SK-N-SH (cell line): ENCODE results near the gene BRWD1. TPM values are rescaled to one million over a fixed set of nuclear protein-coding genes. Genes with fewer than 3 reads are reported as not detected.

Source experiments
- CTCF ChIA-PET: fragments of 300-600, 350-600 bp; formaldehyde crosslinking; extraction: SDS; loops from one replicate; lab custom pipeline; 2021; lab: Yijun Ruan, JAX
- POLR2A ChIA-PET: fragments of 350-600 bp; sonication (Branson Sonifier 250); formaldehyde crosslinking; extraction: SDS; loops from one replicate; lab custom pipeline; 2020; ENCODE audit warnings: antibody characterized with exemption, inconsistent platforms; lab: Yijun Ruan, JAX
- DNase-seq: peaks from one replicate; pipeline ENCODE4 v3.0.0; 2012
- H2AFZ ChIP-seq: fragments of 200-600 bp; sonication (generic); 2 replicates; pipeline ENCODE4 v1.8.1; 2016; ENCODE audit warnings: antibody characterized with exemption, mild to moderate bottlenecking, low read depth
- H3F3A ChIP-seq: fragments of 200-600 bp; sonication (generic); replicated peaks from 2 replicates; pipeline ENCODE3; 2016; ENCODE audit warnings: antibody characterized with exemption, mild to moderate bottlenecking; ENCODE audit not compliant: insufficient read depth
- H3K27ac ChIP-seq, 2 experiments: fragments of 200-500 bp in 1 of 2; fragments of 200-600 bp in 1 of 2; sonication (Bioruptor generic) in 1 of 2; sonication (generic), shearing (Covaris generic) in 1 of 2; 2 replicates each; pipeline versions ENCODE4 v1.5.1 to v1.6.1; 2014 to 2016; ENCODE audit warnings: low read depth in 2 of 2, inconsistent platforms in 1 of 2, low read length in 1 of 2, mild to moderate bottlenecking in 1 of 2, mixed read lengths in 1 of 2
- H3K27me3 ChIP-seq: fragments of 200-600 bp; sonication (generic), shearing (Covaris generic); 2 replicates; pipeline ENCODE4 v1.6.1; 2016; ENCODE audit warnings: mixed run types; ENCODE audit not compliant: insufficient read depth
- H3K36me3 ChIP-seq, 2 experiments: fragments of 200-500 bp in 1 of 2; fragments of 200-600 bp in 1 of 2; sonication (Bioruptor generic) in 1 of 2; sonication (generic) in 1 of 2; replicated peaks in 1 of 2; 2 replicates each; pipeline versions ENCODE3 to v1.5.1; 2014 to 2016; ENCODE audit warnings: low read length in 1 of 2, mild to moderate bottlenecking in 1 of 2; ENCODE audit not compliant: insufficient read depth in 2 of 2, control insufficient read depth in 1 of 2
- H3K4me1 ChIP-seq, 2 experiments: fragments of 200-500 bp in 1 of 2; fragments of 200-600 bp in 1 of 2; sonication (Bioruptor generic) in 1 of 2; sonication (generic), shearing (Covaris generic) in 1 of 2; 2 replicates each; pipeline versions ENCODE4 v1.5.1 to v1.6.1; 2014 to 2016; ENCODE audit warnings: low read depth in 1 of 2, low read length in 1 of 2, mixed run types in 1 of 2; ENCODE audit not compliant: insufficient read depth in 2 of 2, control insufficient read depth in 1 of 2
- H3K4me2 ChIP-seq: fragments of 200-600 bp; sonication (generic), shearing (Covaris generic); 2 replicates; pipeline ENCODE4 v1.6.1; 2017; ENCODE audit warnings: mixed run types
- H3K4me3 ChIP-seq, 2 experiments: fragments of 200-500 bp in 1 of 2; fragments of 200-600 bp in 1 of 2; sonication (Bioruptor generic) in 1 of 2; sonication (generic), shearing (Covaris generic) in 1 of 2; 2 replicates each; pipeline versions ENCODE4 v1.5.1 to v1.8.1; 2014 to 2016; ENCODE audit warnings: low read depth in 2 of 2, inconsistent platforms in 1 of 2, low read length in 1 of 2, mild to moderate bottlenecking in 1 of 2, mixed read lengths in 1 of 2, moderate library complexity in 1 of 2
- H3K79me2 ChIP-seq: fragments of 200-600 bp; sonication (generic); 2 replicates; pipeline ENCODE4 v1.8.1; 2017; ENCODE audit warnings: mild to moderate bottlenecking; ENCODE audit not compliant: insufficient read depth
- H3K9ac ChIP-seq: fragments of 200-600 bp; sonication (generic); 2 replicates; pipeline ENCODE4 v1.6.1; 2017; ENCODE audit warnings: mixed run types
- H3K9me2 ChIP-seq: fragments of 200-600 bp; sonication (generic); 2 replicates; pipeline ENCODE4 v1.6.1; 2017; ENCODE audit warnings: mixed run types
- H3K9me3 ChIP-seq: fragments of 200-600 bp; sonication (generic); 2 replicates; pipeline ENCODE4 v1.6.1; 2017; ENCODE audit warnings: mixed run types, mild to moderate bottlenecking, moderate library complexity
- H4K20me1 ChIP-seq: fragments of 200-600 bp; sonication (generic); 2 replicates; pipeline ENCODE4 v1.6.1; 2017; ENCODE audit warnings: mild to moderate bottlenecking, mixed run types; ENCODE audit not compliant: insufficient read depth
- CHD2 ChIP-seq: fragments of 150-350 bp; IDR thresholded peaks from 2 replicates; pipeline ENCODE4 v1.6.1; 2018; ENCODE audit warnings: low read length; ENCODE audit not compliant: partially characterized antibody
- EZH2phosphoT487 ChIP-seq: fragments of 200-600 bp; sonication (generic); IDR thresholded peaks from 2 replicates; pipeline ENCODE4 v1.6.1; 2017; ENCODE audit warnings: low read depth, mixed run types, mild to moderate bottlenecking, antibody characterized with exemption, moderate library complexity, borderline replicate concordance
- FOXJ3 ChIP-seq: sonication (generic); formaldehyde crosslinking; IDR thresholded peaks from 2 replicates; pipeline ENCODE4 v1.5.1; 2020; ENCODE audit warnings: mild to moderate bottlenecking, missing genetic modification reagents
- GABPA ChIP-seq: IDR thresholded peaks from 2 replicates; pipeline ENCODE4 v1.4.0; 2012; ENCODE audit warnings: low read depth, mild to moderate bottlenecking
- GATA2 ChIP-seq: sonication (generic); formaldehyde crosslinking; IDR thresholded peaks from 2 replicates; pipeline ENCODE4 v1.5.0; 2020; ENCODE audit warnings: mild to moderate bottlenecking, missing genetic modification reagents
- IRF3 ChIP-seq: fragments of 150-350 bp; IDR thresholded peaks from 2 replicates; pipeline ENCODE4 v1.6.1; 2016; ENCODE audit warnings: mild to moderate bottlenecking, low read depth, low read length
- MEF2A ChIP-seq: IDR thresholded peaks from 2 replicates; pipeline ENCODE4 v1.4.0; 2012; ENCODE audit warnings: low read depth, borderline replicate concordance
- MXI1 ChIP-seq: IDR thresholded peaks from 2 replicates; pipeline ENCODE4 v1.6.1; 2012; ENCODE audit warnings: mild to moderate bottlenecking, low read depth, low read length, improper control_type of control experiment
- NFIC ChIP-seq: IDR thresholded peaks from 2 replicates; pipeline ENCODE4 v1.4.0; 2012; ENCODE audit warnings: borderline replicate concordance
- PBX3 ChIP-seq: IDR thresholded peaks from 2 replicates; pipeline ENCODE4; 2012
- POLR2AphosphoS5 ChIP-seq: IDR thresholded peaks from 2 replicates; pipeline ENCODE4 v1.6.1; 2012; ENCODE audit warnings: low read depth, low read length
- RCOR1 ChIP-seq: fragments of 150-350 bp; IDR thresholded peaks from 2 replicates; pipeline ENCODE4 v1.6.1; 2017; ENCODE audit warnings: antibody characterized with exemption, low read length
- SMC3 ChIP-seq: IDR thresholded peaks from 2 replicates; pipeline ENCODE4 v1.6.1; 2012; ENCODE audit warnings: low read depth, low read length, improper control_type of control experiment
- TCF12 ChIP-seq: IDR thresholded peaks from 2 replicates; pipeline ENCODE4 v1.4.0; 2012
- TEAD4 ChIP-seq: IDR thresholded peaks from 2 replicates; pipeline ENCODE4 v1.4.0; 2012; ENCODE audit warnings: mild to moderate bottlenecking, borderline replicate concordance; ENCODE audit not compliant: insufficient read depth
- YY1 ChIP-seq: IDR thresholded peaks from 2 replicates; pipeline ENCODE4 v1.4.0; 2012; ENCODE audit warnings: low read depth, mild to moderate bottlenecking
- WGBS: methylation state at CpG from one replicate; pipeline ENCODE4 v1.1.6; 2017; ENCODE audit warnings: low lambda C conversion rate; 5-methylcytosine and 5-hydroxymethylcytosine counted together
- polyA plus RNA-seq, 3 experiments: library from polyadenylated mRNA; depleted of rRNA; stranded (reverse); fragments of >200 nt; gene quantifications; 2 replicates each; pipeline ENCODE4 v1.2.3, GENCODE V29; 2012
- TF ChIP-seq, protein P1 (sequence below): fragments of 200-600 bp; sonication (generic); IDR thresholded peaks from 2 replicates; pipeline ENCODE4 v1.6.1; 2017; ENCODE audit warnings: antibody characterized with exemption, mild to moderate bottlenecking, moderate library complexity
- TF ChIP-seq, protein P2 (sequence below): IDR thresholded peaks from 2 replicates; pipeline ENCODE4 v1.4.0; 2012; ENCODE audit warnings: low read depth, borderline replicate concordance

The BRWD1 gene
- polyA plus RNA-seq, 1 of the 3 experiments (the other 2 are of a cell fraction): 7.9 TPM

DNA sequence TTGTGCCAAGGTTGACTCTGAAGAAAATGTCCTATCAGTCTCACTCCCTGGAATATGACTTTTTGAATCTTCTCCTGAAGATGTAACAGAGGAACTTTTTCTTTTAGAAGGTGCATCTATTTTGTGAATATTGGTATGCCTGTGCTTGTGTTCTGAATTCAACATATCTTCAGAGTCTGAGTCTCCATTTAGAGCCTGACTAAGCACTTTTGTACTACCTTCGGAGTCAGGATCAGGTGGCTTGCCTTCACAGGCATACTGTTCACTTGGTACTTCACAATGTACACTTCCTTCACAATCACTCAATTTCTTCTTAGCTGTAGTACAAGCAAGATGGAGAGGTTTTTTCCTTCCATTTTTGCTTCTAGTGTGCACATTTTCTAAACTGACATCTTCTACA lies 116.6 kb downstream of the BRWD1 start:
- H2AFZ ChIP-seq: no peak overlapping the region
- H3K9me3 ChIP-seq: no peaks in the 10 kb centered on the region
- no peak overlapping the region for H3K4me3 ChIP-seq
- no peak overlapping the region for H3K27ac ChIP-seq
- no peak for TF ChIP-seq YY1
- no peak for TF ChIP-seq IRF3
- TF ChIP-seq PBX3: no peak
- TF ChIP-seq TEAD4: no peak
- no peak for TF ChIP-seq TCF12
- TF ChIP-seq GABPA: no peak
- TF ChIP-seq NFIC: no peak
- TF ChIP-seq SMC3: no peak
- TF ChIP-seq POLR2AphosphoS5: no peak
- no peak for TF ChIP-seq FOXJ3
- TF ChIP-seq, protein P1, sequence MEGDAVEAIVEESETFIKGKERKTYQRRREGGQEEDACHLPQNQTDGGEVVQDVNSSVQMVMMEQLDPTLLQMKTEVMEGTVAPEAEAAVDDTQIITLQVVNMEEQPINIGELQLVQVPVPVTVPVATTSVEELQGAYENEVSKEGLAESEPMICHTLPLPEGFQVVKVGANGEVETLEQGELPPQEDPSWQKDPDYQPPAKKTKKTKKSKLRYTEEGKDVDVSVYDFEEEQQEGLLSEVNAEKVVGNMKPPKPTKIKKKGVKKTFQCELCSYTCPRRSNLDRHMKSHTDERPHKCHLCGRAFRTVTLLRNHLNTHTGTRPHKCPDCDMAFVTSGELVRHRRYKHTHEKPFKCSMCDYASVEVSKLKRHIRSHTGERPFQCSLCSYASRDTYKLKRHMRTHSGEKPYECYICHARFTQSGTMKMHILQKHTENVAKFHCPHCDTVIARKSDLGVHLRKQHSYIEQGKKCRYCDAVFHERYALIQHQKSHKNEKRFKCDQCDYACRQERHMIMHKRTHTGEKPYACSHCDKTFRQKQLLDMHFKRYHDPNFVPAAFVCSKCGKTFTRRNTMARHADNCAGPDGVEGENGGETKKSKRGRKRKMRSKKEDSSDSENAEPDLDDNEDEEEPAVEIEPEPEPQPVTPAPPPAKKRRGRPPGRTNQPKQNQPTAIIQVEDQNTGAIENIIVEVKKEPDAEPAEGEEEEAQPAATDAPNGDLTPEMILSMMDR: no peak
- ChIA-PET CTCF (no interaction called here), POLR2A (no interaction called here)
- no peaks in the 10 kb centered on the region for H3K27me3 ChIP-seq
- DNase-seq: no peak
- H4K20me1 ChIP-seq: no peaks in the 10 kb centered on the region; the same call in 1 of the 2 replicates
- peaks cover 75 to 77% of the 10 kb centered on the region in 2 experiments for H3K36me3 ChIP-seq
- no peak overlapping the region for H3K9ac ChIP-seq
- WGBS: 93% methylated on average over 1 of the region's 1 CpG
- H3K4me1 ChIP-seq: no peaks in the 10 kb centered on the region; a peak in 1 of 4 replicates
- no peaks in the 10 kb centered on the region; the same call in 1 of the 2 replicates for H3K79me2 ChIP-seq
- peaks cover 17% of the 10 kb centered on the region for H3F3A ChIP-seq
- H3K4me2 ChIP-seq: no peak overlapping the region
- H3K9me2 ChIP-seq: no peaks in the 10 kb centered on the region

DNA sequence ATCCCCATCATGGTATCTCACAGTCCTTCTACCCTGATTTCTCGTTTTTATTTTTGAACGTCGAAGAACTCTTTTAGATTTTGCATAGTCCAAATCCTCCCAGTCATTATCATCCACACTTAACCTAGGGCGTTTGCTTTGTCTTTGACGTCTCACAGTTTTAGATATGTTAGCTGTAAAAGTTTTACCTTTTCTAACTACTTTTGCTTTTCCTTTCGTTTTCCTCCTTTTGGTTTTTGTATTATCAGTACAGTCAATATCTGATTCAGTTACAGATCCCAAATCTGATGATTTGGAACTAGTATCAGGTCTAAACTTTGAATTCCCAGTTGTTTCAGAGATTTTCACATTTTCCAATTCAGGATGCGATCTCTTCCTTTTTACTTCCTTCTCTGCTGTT lies 117.1 kb downstream of the BRWD1 start:
- no peaks in the 10 kb centered on the region; the same call in 1 of the 2 replicates for H4K20me1 ChIP-seq
- 94% methylated on average over 7 of the region's 7 CpGs for WGBS
- H3K36me3 ChIP-seq: peaks cover 75 to 76% of the 10 kb centered on the region in 2 experiments

More for the DNA sequence above, 117.1 kb downstream of the BRWD1 start:
- no peak overlapping the region for H2AFZ ChIP-seq
- CTCF ChIA-PET: no interaction called here
- no peaks in the 10 kb centered on the region for H3K27me3 ChIP-seq
- H3K9ac ChIP-seq: no peak overlapping the region
- H3K9me2 ChIP-seq: no peaks in the 10 kb centered on the region
- no peaks in the 10 kb centered on the region; a peak in 1 of 4 replicates for H3K4me1 ChIP-seq
- no peaks in the 10 kb centered on the region; the same call in 1 of the 2 replicates for H3K79me2 ChIP-seq
- no peak overlapping the region for H3K27ac ChIP-seq
- peaks cover 22% of the 10 kb centered on the region for H3F3A ChIP-seq
- H3K4me2 ChIP-seq: no peak overlapping the region
- no peak for TF ChIP-seq MXI1
- no peak for TF ChIP-seq TCF12
- TF ChIP-seq CHD2: no peak
- no peak for TF ChIP-seq FOXJ3
- TF ChIP-seq, protein P2, sequence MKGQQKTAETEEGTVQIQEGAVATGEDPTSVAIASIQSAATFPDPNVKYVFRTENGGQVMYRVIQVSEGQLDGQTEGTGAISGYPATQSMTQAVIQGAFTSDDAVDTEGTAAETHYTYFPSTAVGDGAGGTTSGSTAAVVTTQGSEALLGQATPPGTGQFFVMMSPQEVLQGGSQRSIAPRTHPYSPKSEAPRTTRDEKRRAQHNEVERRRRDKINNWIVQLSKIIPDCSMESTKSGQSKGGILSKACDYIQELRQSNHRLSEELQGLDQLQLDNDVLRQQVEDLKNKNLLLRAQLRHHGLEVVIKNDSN: no peak
- TF ChIP-seq RCOR1: no peak
- TF ChIP-seq MEF2A: no peak
- TF ChIP-seq NFIC: no peak
- TF ChIP-seq PBX3: no peak
- no peak for TF ChIP-seq GATA2
- TF ChIP-seq GABPA: no peak
- TF ChIP-seq POLR2AphosphoS5: no peak
- no peak for TF ChIP-seq EZH2phosphoT487
- no peak for TF ChIP-seq IRF3
- POLR2A ChIA-PET: no interaction called here
- DNase-seq: no peak
- H3K9me3 ChIP-seq: no peaks in the 10 kb centered on the region
- H3K4me3 ChIP-seq: no peak overlapping the region
